HuH-7 (cell line): ENCODE data around the gene ASF1A.
"Not testable (repeated sequence)": the region's sequence is repeated elsewhere in the genome, so short reads cannot be mapped to it uniquely, and the experiment has no call there.

ENCODE experiments used
- DNase-seq: peaks from one replicate; pipeline ENCODE4 v3.0.0; 2011; ENCODE audit warnings: low spot score

The ASF1A gene

GRCh38 chr6:118893807-118894424 lies at the start of gene ASF1A:
TSS of gene ASF1A (plus strand) at chr6:118894152. CDS start at chr6:118894414, 262 bp downstream.
- peak; percentile 90 for DNase-seq

GRCh38 chr6:118844915-118845314 lies 49.0 kb upstream of the ASF1A start:
- DNase-seq = no peak

GRCh38 chr6:118853408-118853807 lies 40.5 kb upstream of the ASF1A start:
- no peak for DNase-seq

- no peak for DNase-seq
Measured at GRCh38 chr6:118856301-118856700, 37.7 kb upstream of the ASF1A start.

GRCh38 chr6:118859517-118860064 lies 34.4 kb upstream of the ASF1A start:
- no peak for DNase-seq

- DNase-seq = no peak
Measured at GRCh38 chr6:118860363-118860762, 33.6 kb upstream of the ASF1A start.

- no peak for DNase-seq
Measured at GRCh38 chr6:118860880-118861279, 33.1 kb upstream of the ASF1A start.

GRCh38 chr6:118862443-118862842 lies 31.5 kb upstream of the ASF1A start:
- DNase-seq = no peak

GRCh38 chr6:118864341-118865099 lies 29.4 kb upstream of the ASF1A start:
- no peak for DNase-seq

- no peak for DNase-seq
Measured at GRCh38 chr6:118865100-118865391, 28.9 kb upstream of the ASF1A start.

GRCh38 chr6:118867181-118867580 lies 26.8 kb upstream of the ASF1A start:
- no peak for DNase-seq

- not testable (repeated sequence) for DNase-seq
Measured at GRCh38 chr6:118868901-118869300, 25.1 kb upstream of the ASF1A start.

- DNase-seq = no peak
Measured at GRCh38 chr6:118869350-118869749, 24.6 kb upstream of the ASF1A start.

- no peak for DNase-seq
Measured at GRCh38 chr6:118869894-118870589, 23.9 kb upstream of the ASF1A start.

GRCh38 chr6:118871331-118871730 lies 22.6 kb upstream of the ASF1A start:
- no peak for DNase-seq

GRCh38 chr6:118872318-118872717 lies 21.6 kb upstream of the ASF1A start:
- no peak for DNase-seq

GRCh38 chr6:118872726-118873125 lies 21.2 kb upstream of the ASF1A start:
- DNase-seq = no peak

GRCh38 chr6:118873239-118873638 lies 20.7 kb upstream of the ASF1A start:
- DNase-seq = no peak

- DNase-seq = no peak
Measured at GRCh38 chr6:118875672-118876071, 18.3 kb upstream of the ASF1A start.

- DNase-seq = no peak
Measured at GRCh38 chr6:118876198-118876597, 17.8 kb upstream of the ASF1A start.

GRCh38 chr6:118876814-118877213 lies 17.1 kb upstream of the ASF1A start:
- no peak for DNase-seq

- no peak for DNase-seq
Measured at GRCh38 chr6:118877806-118878205, 16.1 kb upstream of the ASF1A start.
